HUES6 (cell line): ENCODE results near the gene ANKRD66.
"Not testable (repeated sequence)": the region's sequence is repeated elsewhere in the genome, so short reads cannot be mapped to it uniquely, and the experiment has no call there.

Source experiments
- H3K27ac ChIP-seq: 2 replicates; pipeline ENCODE4 v1.7.0; 2013; ENCODE audit warnings: low read depth, mild to moderate bottlenecking, low read length, inconsistent platforms
- H3K27me3 ChIP-seq: 2 replicates; pipeline ENCODE4 v1.6.1; 2013; ENCODE audit warnings: low read length; ENCODE audit not compliant: control insufficient read depth, insufficient read depth
- H3K36me3 ChIP-seq: 2 replicates; pipeline ENCODE4 v1.6.1; 2013; ENCODE audit warnings: low read length; ENCODE audit not compliant: control insufficient read depth, insufficient read depth
- H3K4me1 ChIP-seq: 2 replicates; pipeline ENCODE4 v1.6.1; 2013; ENCODE audit warnings: low read length; ENCODE audit not compliant: control insufficient read depth, insufficient read depth
- H3K4me3 ChIP-seq: 2 replicates; pipeline ENCODE4 v1.5.1; 2013; ENCODE audit warnings: low read depth, low read length
- H3K9ac ChIP-seq: one replicate; pipeline ENCODE4 v1.6.1; 2013; ENCODE audit warnings: mild to moderate bottlenecking, low read length
- H3K9me3 ChIP-seq: 2 replicates; pipeline ENCODE4 v1.6.1; 2013; ENCODE audit warnings: low read depth, low read length; ENCODE audit not compliant: control insufficient read depth, insufficient read depth

The ANKRD66 gene

GRCh38 chr6:46773201-46773855 lies 26.6 kb downstream of the ANKRD66 start:
- no peaks in the 10 kb centered on the region for H3K9me3 ChIP-seq
- H3K27me3 ChIP-seq: no peaks in the 10 kb centered on the region
- H3K9ac ChIP-seq: no peak overlapping the region
- no peaks in the 10 kb centered on the region for H3K36me3 ChIP-seq
- no peak overlapping the region for H3K4me3 ChIP-seq
- no peak overlapping the region for H3K27ac ChIP-seq
- H3K4me1 ChIP-seq: no peaks in the 10 kb centered on the region

DNA sequence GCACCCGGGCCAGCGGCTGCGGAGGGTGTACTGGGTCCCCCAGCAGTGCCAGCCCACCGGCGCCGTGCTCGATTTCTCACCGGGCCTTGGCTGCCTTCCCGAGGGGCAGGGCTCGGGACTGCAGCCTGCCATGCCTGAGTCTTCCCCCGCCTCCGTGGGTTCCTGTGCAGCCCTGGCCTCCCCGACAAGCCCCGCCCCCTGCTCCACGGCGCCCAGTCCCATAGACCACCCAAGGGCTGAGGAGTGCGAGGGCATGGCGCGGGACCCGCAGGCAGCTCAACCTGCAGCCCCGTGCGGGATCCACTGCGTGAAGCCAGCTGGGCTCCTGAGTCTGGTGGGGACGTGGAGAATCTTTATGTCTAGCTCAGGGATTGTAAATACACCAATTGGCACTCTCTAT lies 28.0 kb downstream of the ANKRD66 start:
- not testable (repeated sequence) for H3K27ac ChIP-seq, H3K9me3 ChIP-seq, H3K9ac ChIP-seq, H3K4me3 ChIP-seq, H3K4me1 ChIP-seq, H3K36me3 ChIP-seq, H3K27me3 ChIP-seq

DNA sequence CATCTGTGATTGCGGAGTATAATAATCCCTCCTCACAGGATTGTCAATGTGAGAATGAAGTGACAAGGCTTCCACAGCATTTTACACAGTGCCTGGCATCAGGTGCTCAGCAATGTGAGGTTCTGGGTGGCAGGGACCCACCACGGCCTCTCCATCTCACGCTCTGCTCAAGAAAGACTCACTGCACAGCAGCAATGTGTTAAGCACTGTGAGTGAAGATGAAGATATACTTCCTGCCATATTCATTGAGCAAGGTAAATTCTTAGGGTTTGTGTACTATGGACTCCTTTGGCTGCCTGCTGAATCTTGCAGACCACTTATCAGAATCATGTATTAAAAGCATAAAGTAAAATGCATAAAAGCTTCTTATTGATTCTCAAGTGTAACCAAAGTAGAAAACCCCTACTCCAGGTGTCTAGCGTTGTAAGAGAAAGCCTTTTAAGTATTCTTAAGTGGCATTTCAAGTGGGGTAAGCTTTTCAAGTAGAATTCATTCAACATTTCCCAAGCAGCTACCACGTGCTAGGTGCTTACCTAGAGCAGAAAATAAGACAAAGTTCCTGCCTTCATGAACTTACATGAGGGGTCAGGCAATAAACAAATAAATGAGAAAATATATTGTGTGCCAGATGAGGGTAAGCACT lies 29.5 kb downstream of the ANKRD66 start:
- no peaks in the 10 kb centered on the region for H3K4me1 ChIP-seq
- H3K36me3 ChIP-seq: no peaks in the 10 kb centered on the region
- no peak overlapping the region for H3K27ac ChIP-seq
- no peaks in the 10 kb centered on the region for H3K27me3 ChIP-seq
- H3K9me3 ChIP-seq: no peaks in the 10 kb centered on the region
- no peak overlapping the region for H3K9ac ChIP-seq
- H3K4me3 ChIP-seq: no peak overlapping the region

- H3K27me3 ChIP-seq: no peaks in the 10 kb centered on the region
Measured at GRCh38 chr6:46777476-46778346, 31.0 kb downstream of the ANKRD66 start.

DNA sequence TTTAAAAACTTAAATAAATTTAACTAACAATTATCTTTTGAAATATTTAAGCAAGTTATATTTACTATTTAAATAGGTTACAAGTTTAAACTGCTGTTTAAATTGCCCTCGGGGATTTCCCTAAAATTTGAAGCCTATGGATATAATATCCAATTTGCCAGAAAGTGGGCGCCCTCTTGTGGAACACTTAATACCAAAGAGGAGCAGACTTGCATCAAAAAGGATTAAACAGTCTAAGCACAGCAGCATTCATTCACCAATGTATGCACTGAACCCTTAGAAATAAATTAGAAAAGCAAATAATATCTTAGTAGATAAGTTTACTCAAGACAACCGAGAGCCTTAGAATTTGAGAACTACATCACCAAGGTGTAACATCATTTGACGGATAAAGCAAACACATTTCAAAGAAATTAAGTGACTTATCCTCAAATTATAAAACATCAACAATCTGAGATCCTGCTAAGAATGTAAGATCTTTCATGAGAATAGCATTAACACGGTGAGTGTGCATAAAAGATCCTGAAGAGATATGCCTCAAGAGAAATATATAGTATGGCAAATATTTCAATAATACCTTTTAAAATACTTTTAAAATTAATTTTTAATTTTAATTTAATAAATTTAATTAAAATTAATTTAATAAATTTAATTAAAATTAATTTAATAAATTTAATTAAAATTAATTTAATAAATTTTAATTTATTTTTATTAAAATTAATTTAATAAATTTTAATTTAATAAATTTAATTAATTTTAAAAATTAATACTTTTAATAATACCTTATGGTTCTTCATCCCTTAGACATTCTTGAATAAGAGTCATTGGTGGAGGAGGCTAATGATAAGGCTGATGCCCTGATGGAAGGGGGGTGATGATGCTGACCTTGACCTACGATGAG lies 35.0 kb downstream of the ANKRD66 start:
- Histone ChIP-seq H3K36me3 (no peaks in the 10 kb centered on the region), H3K4me1 (no peaks in the 10 kb centered on the region), H3K4me3 (no peak overlapping the region), H3K27me3 (no peaks in the 10 kb centered on the region), H3K9ac (no peak overlapping the region), H3K9me3 (no peaks in the 10 kb centered on the region), H3K27ac (no peak overlapping the region)

More at GRCh38 chr6:46777476-46778346, 31.0 kb downstream of the ANKRD66 start:
- Histone ChIP-seq H3K4me3 (no peak overlapping the region), H3K27ac (no peak overlapping the region), H3K9ac (no peak overlapping the region), H3K36me3 (no peaks in the 10 kb centered on the region), H3K9me3 (no peaks in the 10 kb centered on the region), H3K4me1 (no peaks in the 10 kb centered on the region)

- no peaks in the 10 kb centered on the region for H3K4me1 ChIP-seq
- H3K4me3 ChIP-seq: no peak overlapping the region
- no peaks in the 10 kb centered on the region for H3K36me3 ChIP-seq
- H3K9ac ChIP-seq: no peak overlapping the region
- no peaks in the 10 kb centered on the region for H3K27me3 ChIP-seq
- H3K27ac ChIP-seq: no peak overlapping the region
- H3K9me3 ChIP-seq: no peaks in the 10 kb centered on the region
Measured at GRCh38 chr6:46784535-46784934, 37.8 kb downstream of the ANKRD66 start.

- Histone ChIP-seq H3K27ac (no peak overlapping the region), H3K27me3 (no peaks in the 10 kb centered on the region), H3K4me3 (no peak overlapping the region), H3K36me3 (no peaks in the 10 kb centered on the region), H3K9me3 (no peaks in the 10 kb centered on the region), H3K9ac (no peak overlapping the region), H3K4me1 (no peaks in the 10 kb centered on the region)
Measured at GRCh38 chr6:46787871-46788540, 41.3 kb downstream of the ANKRD66 start.

GRCh38 chr6:46788791-46789190 lies 42.1 kb downstream of the ANKRD66 start:
- Histone ChIP-seq H3K4me3 (no peak overlapping the region), H3K4me1 (no peaks in the 10 kb centered on the region), H3K9ac (no peak overlapping the region), H3K36me3 (no peaks in the 10 kb centered on the region), H3K27ac (no peak overlapping the region), H3K27me3 (no peaks in the 10 kb centered on the region), H3K9me3 (no peaks in the 10 kb centered on the region)

GRCh38 chr6:46789434-46790354 lies 43.0 kb downstream of the ANKRD66 start:
- Histone ChIP-seq H3K27me3 (no peaks in the 10 kb centered on the region), H3K27ac (no peak overlapping the region), H3K9ac (no peak overlapping the region), H3K4me1 (no peaks in the 10 kb centered on the region), H3K36me3 (no peaks in the 10 kb centered on the region), H3K9me3 (no peaks in the 10 kb centered on the region), H3K4me3 (no peak overlapping the region)
